Skin epidermis (tissue), 12 donors: Measurements from ENCODE around the gene IGSF22.

Experiments
- H3K27ac ChIP-seq, 21 experiments: fragments of 200-600 bp; sonication (generic) in 11 of 21; one replicate each; pipeline ENCODE4 v1.5.0; 2020; ENCODE audit warnings: mild to moderate bottlenecking in 3 of 21, inconsistent platforms in 2 of 21, moderate library complexity in 2 of 21
- H3K4me3 ChIP-seq, 7 experiments: fragments of 200-600 bp; sonication (generic) in 2 of 7; one replicate each; pipeline ENCODE4 v1.5.0; 2020; ENCODE audit warnings: inconsistent platforms in 2 of 7, mild to moderate bottlenecking in 2 of 7, moderate library complexity in 1 of 7

Gene IGSF22

GRCh38 chr11:18720808-18721560 is 5.0 kb downstream of the IGSF22 start:
- H3K4me3 ChIP-seq: peak overlapping the region; percentile 35 to 59 (median 52)
- H3K27ac ChIP-seq: peak overlapping the region in 17 of 21 experiments; percentile 3 to 71 (median 36)

GRCh38 chr11:18720091-18720807 is 5.7 kb downstream of the IGSF22 start:
- Histone ChIP-seq H3K27ac (peak overlapping the region in 6 of 21 experiments; percentile 22 to 71 (median 56)), H3K4me3 (peak overlapping the region in 2 of 7 experiments; percentile 52 to 59)

- H3K27ac ChIP-seq: no peak overlapping the region
Measured at GRCh38 chr11:18715476-18715875, 10.5 kb downstream of the IGSF22 start.

DNA sequence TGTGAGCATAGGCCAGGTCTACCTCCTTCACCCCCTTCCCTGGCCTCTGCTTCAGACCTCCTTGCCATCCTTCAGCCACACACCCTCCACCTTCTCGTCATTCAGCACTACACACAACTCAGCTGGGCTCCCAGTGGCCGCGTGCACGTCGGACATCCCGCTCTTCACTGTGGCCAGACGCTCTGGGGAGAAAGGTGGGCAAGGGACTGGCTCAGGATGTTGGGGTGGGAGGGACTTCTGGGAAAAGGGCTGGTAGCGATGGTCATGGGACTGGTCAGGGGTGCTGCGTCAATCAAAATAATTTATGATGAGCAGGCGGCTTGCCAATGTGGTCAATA is 11.6 kb downstream of the IGSF22 start:
- Histone ChIP-seq H3K27ac (no peak overlapping the region), H3K4me3 (no peak overlapping the region)

More at GRCh38 chr11:18715476-18715875, 10.5 kb downstream of the IGSF22 start:
- H3K4me3 ChIP-seq: no peak overlapping the region

DNA sequence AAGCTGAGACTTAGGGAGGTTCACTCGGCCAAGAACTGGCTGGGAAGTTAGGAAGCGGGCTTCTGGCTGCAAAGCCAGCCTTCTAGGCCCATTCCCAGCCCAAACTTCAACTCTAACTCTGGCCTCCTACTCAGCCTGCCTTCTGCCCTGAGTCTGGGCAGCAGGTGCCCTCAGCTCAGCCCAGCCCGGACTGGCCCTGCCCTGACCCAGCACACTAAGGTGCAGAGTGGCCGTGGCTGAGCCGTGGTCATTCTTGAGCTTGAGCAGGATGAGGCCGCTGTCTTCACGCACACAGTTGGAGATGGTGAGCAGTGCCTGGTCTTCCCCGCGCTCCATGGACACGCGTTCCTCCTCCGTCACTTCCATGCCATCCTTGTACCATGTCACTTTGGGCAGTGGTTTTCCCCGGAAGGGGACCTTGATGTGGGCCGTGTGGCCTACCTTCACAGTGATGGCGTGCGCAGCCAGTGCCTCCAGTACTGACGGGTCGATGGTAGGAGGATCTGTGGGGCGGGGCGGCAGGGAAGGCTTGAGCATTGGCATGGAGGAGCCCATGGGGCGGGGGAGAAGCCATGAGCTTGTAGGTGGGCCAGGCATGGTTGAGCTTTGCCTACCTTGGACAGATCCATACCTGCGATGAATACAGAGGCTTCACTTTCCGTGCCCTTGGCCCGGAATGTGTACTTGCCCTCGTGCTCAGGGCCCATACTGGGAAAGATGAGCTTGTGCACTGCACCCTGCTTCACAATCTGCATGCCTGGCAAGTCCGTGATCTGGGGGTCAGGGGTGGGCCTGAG is 12.1 kb downstream of the IGSF22 start:
- Histone ChIP-seq H3K4me3 (no peak overlapping the region), H3K27ac (no peak overlapping the region)

DNA sequence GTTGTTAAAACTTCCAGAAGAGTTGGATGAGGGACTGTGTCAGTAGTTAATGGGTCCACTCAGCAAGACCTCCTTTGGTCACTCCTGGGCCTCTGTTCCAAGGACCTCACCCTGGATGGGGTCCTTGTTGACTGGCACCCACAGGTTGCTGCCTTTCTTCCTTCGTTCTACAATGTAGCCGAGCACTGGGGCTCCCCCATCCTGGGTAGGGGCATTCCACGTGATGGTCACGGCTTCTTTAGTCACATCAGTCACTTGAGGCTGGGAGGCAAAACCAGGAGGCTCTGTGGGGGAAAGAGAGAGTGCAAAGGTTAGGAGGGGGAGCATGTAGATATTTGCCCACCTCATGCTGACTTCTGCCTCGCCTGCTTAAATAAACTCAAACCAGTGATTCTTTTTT is 15.4 kb downstream of the IGSF22 start:
- H3K27ac ChIP-seq: no peak overlapping the region
- H3K4me3 ChIP-seq: no peak overlapping the region

DNA sequence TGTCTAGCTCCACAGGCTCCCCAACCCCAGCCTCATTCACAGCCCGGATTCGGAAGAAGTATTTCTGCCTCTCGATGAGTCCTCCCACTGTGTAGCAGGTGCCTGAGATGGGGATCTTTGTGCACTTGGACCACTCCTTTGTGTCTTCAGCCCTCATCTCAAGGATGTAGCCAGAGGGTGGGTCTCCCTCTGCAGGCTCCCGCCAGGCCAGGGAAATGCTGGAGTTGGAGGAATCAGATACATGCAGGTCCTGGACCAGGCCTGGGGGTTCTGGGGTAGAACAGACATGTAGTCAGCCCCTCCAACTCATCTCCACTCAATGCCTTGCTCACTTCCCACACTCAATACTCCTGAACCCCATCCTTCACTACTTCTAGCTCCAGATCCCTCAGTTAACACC is 16.6 kb downstream of the IGSF22 start:
- no peak overlapping the region for H3K27ac ChIP-seq

DNA sequence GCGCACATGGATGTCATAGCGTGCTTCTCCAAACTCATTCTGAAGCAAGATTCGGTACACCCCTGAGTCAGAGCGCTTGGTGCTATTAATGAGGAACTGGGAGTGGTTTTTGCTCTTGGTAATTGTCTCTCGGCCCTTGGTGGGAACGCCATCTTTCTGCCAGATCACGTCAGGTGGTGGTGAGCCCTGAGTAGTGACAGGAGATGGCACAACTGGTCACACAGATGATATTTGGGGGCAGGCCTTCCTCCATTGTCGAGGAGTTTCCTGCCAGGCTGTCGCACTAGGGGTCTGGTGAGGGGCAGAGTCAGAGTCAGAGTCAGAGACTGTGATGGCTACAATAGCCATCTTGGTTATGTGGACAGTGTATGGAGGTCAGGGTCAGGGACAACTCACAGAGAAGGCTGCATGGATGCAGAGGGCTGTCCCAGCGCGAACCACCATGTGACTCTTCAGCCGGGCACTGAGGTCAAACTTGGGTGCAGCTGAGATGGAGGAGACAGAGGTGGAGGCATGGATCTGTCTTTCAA is 18.1 kb downstream of the IGSF22 start:
- H3K27ac ChIP-seq: no peak overlapping the region
- no peak overlapping the region for H3K4me3 ChIP-seq

More for the DNA sequence above, 16.6 kb downstream of the IGSF22 start:
- no peak overlapping the region for H3K4me3 ChIP-seq

DNA sequence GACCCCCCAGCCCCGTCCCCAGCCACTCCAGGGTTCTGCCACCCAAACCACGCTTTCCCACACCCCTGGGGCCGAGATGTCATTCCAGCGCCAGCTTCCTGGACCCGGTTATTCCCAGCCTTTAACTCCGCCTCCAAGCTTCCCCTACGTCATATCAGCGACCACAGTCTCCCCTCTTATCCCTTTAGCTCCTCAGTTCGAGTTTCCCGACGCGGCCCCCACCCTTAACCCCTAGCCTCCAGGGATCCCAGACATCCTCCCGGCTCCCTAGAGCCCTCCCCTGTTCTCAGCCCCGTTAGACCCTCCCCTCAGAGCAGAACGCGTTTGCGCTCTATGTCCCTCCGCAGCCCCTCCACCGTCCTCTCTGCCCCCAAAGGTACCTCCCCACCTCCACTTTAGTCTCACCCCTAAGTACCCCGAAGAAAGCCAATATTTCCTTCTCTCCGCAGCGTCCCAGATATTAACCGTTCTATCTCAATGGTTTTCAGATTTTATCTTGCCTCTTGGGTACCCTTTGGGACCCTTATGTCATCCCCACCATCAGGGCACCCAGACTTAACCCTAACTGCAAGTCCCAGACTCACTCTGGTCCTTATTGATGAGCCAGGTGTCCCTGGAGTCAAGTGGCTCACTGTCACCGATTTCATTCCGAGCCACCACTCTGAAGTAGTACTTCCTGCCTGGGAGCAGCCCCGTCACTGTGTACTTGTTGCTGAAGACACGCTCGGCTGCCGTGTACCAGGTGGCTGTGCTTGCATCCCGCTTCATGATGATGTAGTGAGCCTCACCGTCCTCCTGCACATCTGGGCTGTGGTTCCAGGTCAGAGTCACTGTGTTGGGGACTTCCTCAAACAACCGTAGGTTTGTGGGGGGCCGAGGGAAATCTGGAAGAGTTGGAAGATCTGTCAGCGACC is 19.4 kb downstream of the IGSF22 start:
- Histone ChIP-seq H3K27ac (peak overlapping the region in 19 of 21 experiments; percentile 28 to 83 (median 73)), H3K4me3 (peak overlapping the region; percentile 28 to 62 (median 43))

DNA sequence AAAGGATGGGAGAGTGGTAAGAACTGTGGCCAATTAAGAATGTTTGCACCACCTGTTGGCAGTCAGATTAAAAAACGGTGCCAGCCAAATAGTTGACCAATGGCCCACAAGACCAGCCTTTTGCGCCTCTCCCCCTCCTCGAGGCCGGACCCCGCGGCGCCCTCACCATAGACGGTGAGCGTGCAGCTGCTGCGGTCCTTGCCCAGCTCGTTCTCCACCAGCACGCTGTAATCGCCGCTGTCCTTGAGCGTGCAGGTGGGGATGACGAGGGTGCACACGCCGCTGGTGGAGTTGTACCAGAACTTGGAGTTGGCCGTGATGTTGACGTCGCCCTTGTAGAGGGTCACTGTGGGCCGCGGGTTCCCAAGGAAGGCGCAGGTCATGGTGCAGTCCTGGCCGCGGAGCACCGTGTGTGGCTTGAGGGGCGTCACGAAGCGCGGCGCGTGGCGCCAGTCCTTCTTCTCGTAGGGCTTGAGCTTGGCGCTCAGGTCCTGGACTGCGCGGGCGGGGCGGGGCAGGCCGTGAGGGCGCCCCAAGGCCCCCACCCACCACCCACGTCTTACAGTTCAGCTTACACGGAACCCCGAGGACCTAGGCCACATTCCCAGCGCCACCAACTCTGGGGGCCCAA is 20.2 kb downstream of the IGSF22 start:
- Histone ChIP-seq H3K4me3 (peak overlapping the region; percentile 28 to 62 (median 43)), H3K27ac (peak overlapping the region in 19 of 21 experiments; percentile 28 to 83 (median 73))

- Histone ChIP-seq H3K4me3 (no peak overlapping the region), H3K27ac (no peak overlapping the region)
Measured at GRCh38 chr11:18704698-18705097, 21.3 kb downstream of the IGSF22 start.

- Histone ChIP-seq H3K4me3 (no peak overlapping the region), H3K27ac (no peak overlapping the region)
Measured at GRCh38 chr11:18704045-18704645, 21.8 kb downstream of the IGSF22 start.

DNA sequence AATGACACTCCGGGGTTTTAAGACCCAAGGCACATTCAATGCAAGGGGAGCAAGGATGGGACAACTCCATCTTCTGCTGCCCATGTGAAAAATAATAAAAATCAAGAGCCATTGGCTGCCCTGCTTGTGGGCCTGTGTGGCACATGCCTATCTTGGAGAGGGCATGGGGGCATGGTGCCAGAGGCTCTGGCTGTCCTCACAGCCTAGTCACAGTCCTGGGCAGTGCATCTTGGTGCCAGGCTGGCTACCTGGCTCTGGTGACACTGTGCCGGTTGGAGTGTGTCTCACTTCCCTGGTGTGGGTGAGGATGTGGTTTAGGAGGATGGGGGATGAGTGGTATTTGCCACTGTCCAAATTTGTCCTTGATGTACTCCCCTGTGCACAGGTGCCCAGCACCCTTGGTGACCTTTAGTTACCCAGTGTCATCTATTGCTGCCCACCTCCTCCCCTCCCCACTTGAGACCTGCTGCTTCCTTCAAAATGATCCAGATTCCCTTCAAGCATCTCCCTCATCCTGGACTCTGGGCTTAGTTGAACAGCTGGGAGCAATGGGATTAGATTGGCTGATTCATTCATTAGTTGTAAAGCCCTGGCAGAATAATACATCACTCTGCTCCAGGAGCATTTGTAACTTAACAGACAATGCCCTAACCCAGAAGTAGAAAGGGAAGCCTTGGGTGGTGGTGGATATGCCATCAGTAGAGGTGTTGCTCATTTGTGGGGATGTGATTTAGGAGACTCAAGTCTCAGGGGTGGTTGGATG is 22.8 kb downstream of the IGSF22 start:
- Histone ChIP-seq H3K4me3 (no peak overlapping the region), H3K27ac (no peak overlapping the region)

DNA sequence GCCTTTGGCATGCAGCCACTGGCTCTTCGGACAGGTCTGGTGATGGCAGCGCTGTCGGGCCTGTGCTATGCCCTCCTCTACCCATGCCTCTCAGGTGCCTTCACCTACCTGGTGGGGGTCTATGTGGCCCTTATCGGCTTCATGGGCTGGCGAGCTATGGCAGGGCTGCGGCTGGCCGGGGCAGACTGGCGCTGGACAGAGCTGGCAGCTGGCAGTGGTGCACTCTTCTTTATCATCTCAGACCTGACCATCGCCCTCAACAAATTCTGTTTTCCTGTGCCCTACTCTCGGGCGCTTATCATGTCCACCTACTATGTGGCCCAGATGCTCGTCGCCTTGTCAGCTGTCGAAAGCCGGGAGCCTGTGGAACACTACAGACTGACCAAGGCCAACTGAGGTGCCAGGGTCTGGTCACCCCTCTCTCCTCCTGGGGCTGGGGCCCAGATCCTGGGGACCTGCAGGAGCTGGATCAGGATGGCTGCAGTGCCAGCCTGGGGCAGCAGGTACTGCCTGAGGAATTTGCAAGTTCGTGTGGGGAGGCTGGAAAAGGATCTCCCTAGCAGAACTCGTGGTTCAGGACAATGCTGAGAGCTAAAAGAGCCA is 24.3 kb downstream of the IGSF22 start:
- no peak overlapping the region for H3K27ac ChIP-seq

DNA sequence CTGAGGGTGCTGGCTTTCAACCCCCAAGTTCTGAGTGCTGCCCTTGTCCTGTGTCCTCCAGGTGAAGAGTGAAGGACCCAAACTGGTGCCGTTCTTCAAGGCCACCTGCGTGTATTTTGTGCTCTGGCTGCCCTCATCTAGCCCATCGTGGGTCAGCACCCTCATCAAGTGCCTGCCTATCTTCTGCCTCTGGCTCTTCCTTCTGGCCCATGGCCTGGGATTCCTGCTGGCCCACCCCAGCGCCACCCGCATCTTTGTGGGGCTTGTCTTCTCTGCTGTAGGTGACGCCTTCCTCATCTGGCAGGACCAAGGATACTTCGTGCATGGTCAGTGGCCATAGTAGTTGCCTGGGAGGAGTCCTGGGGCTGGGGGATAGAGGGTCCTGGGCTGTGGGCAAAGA is 25.1 kb downstream of the IGSF22 start:
- Histone ChIP-seq H3K27ac (peak overlapping the region in 1 of 21 experiments; percentile 89), H3K4me3 (no peak overlapping the region)

More for the DNA sequence above, 24.3 kb downstream of the IGSF22 start:
- no peak overlapping the region for H3K4me3 ChIP-seq

GRCh38 chr11:18700375-18700774 is 25.6 kb downstream of the IGSF22 start:
- Histone ChIP-seq H3K4me3 (peak overlapping the region in 1 of 7 experiments; percentile 68), H3K27ac (peak overlapping the region in 5 of 21 experiments; percentile 59 to 89 (median 81))

- peak overlapping the region in 13 of 21 experiments; percentile 30 to 89 (median 77) for H3K27ac ChIP-seq
- H3K4me3 ChIP-seq: peak overlapping the region in 6 of 7 experiments; percentile 68 to 95 (median 74)
Measured at GRCh38 chr11:18699848-18700261, 26.1 kb downstream of the IGSF22 start.
